Kidney (tissue), 14 donors: ENCODE results near the gene STK26. TPM values are rescaled to one million over a fixed set of nuclear protein-coding genes. Genes with fewer than 3 reads are reported as not detected.

Experiments used
- DNase-seq, 5 donors: peaks; one replicate each; pipeline ENCODE4 v3.0.0-alpha.2; 2013 to 2020
- FAIRE-seq: peaks from 2 replicates; lab custom pipeline; 2012; peaks lifted over from hg19 to GRCh38; lab: Jason Lieb, UNC
- H3K27ac ChIP-seq, 2 donors: one replicate each; pipeline ENCODE4 v1.7.0; 2013; ENCODE audit warnings: low read depth in 2 of 2, low read length in 2 of 2, inconsistent platforms in 1 of 2
- H3K27me3 ChIP-seq: one replicate; pipeline ENCODE4 v1.7.1; 2013; ENCODE audit warnings: low read length, inconsistent platforms; ENCODE audit not compliant: control insufficient read depth, insufficient read depth
- H3K36me3 ChIP-seq, 3 donors: one replicate each; pipeline versions ENCODE4 v1.7.0 to v1.7.1; 2013; ENCODE audit warnings: low read length in 3 of 3, control low read depth in 1 of 3, inconsistent platforms in 1 of 3; ENCODE audit not compliant: insufficient read depth in 3 of 3, control insufficient read depth in 2 of 3
- H3K4me1 ChIP-seq, 3 donors: one replicate each; pipeline versions ENCODE4 v1.7.0 to v1.7.1; 2013; ENCODE audit warnings: low read length in 3 of 3, inconsistent platforms in 1 of 3, low read depth in 1 of 3; ENCODE audit not compliant: control insufficient read depth in 2 of 3, insufficient read depth in 2 of 3
- H3K4me3 ChIP-seq, 3 donors: one replicate each; pipeline versions ENCODE4 v1.7.0 to v1.8.1; 2013; ENCODE audit warnings: low read length in 3 of 3, control low read depth in 1 of 3, inconsistent platforms in 1 of 3
- H3K9ac ChIP-seq, 3 donors: one replicate each; pipeline versions ENCODE4 v1.7.0 to v1.7.1; 2013; ENCODE audit warnings: low read length in 3 of 3, control low read depth in 1 of 3, inconsistent platforms in 1 of 3
- H3K9me3 ChIP-seq, 3 donors: one replicate each; pipeline versions ENCODE4 v1.7.0 to v1.7.1; 2013; ENCODE audit warnings: low read length in 3 of 3, control low read depth in 1 of 3, inconsistent platforms in 1 of 3; ENCODE audit not compliant: control insufficient read depth in 2 of 3, insufficient read depth in 1 of 3
- CTCF ChIP-seq: IDR thresholded peaks from 3 replicates; pipeline ENCODE4 v1.5.1; 2012; ENCODE audit warnings: mild to moderate bottlenecking, moderate library complexity, borderline replicate concordance; ENCODE audit not compliant: insufficient read depth; ENCODE audit errors: extremely low read depth
- intact Hi-C: fragments of 100-400 bp; cut with DNase I; formaldehyde crosslinking; loops from one replicate; pipeline ENCODE4 v1.11.1; 2022
- polyA plus RNA-seq: library from polyadenylated mRNA; stranded (reverse); fragments of 350-450 nt; fragmentation: Illumina TruSeq; extraction: RNeasy Lipid Tissue Mini Kit (QIAGEN cat#74804); gene quantifications from one replicate; pipeline ENCODE4 v1.2.3, GENCODE V29; 2014; ENCODE audit warnings: low read depth, low replicate concordance; ENCODE audit not compliant: insufficient read depth
- total RNA-seq: library from RNA; stranded (reverse); fragmentation: NEBNext Ultra II Directional; extraction: Animal tissue kit (Norgen Biotek cat#: 25700); gene quantifications from one replicate; pipeline ENCODE4 v1.2.1, GENCODE V29; 2021
- donor health status: control.
- donor health status: control.
- donor health status: control.
- donor health status: control.
- donor health status: control.
- donor health status: DM: yes; HTN: yes; CAD: no.
- donor health status: Normal renal cell carcinoma (clear cell type).

The STK26 gene
- total and polyA plus RNA-seq, 2 donors from 2014 or later, result 2.4 to 4.3 TPM

GRCh38 chrX:132015875-132016274 is 7.2 kb upstream of the STK26 start:
- Histone ChIP-seq H3K4me3 (no peak overlapping the region), H3K4me1 (no peaks in the 10 kb centered on the region), H3K27ac (no peak overlapping the region), H3K27me3 (peaks cover 12% of the 10 kb centered on the region), H3K9ac (no peak overlapping the region), H3K36me3 (no peaks in the 10 kb centered on the region), H3K9me3 (no peaks in the 10 kb centered on the region)
- DNase-seq, result no peak
- FAIRE-seq, result no peak
- no peak for TF ChIP-seq CTCF
- intact Hi-C loops, result no loop called here

- Histone ChIP-seq H3K4me1 (no peaks in the 10 kb centered on the region), H3K4me3 (no peak overlapping the region), H3K27me3 (peaks cover 12% of the 10 kb centered on the region), H3K9ac (no peak overlapping the region), H3K9me3 (no peaks in the 10 kb centered on the region), H3K27ac (no peak overlapping the region), H3K36me3 (no peaks in the 10 kb centered on the region)
- DNase-seq (no peak), FAIRE-seq (no peak)
- no peak for TF ChIP-seq CTCF
- intact Hi-C loops, result no loop called here
These were observed 6.3 kb upstream of the STK26 start for GRCh38 chrX:132016628-132017430.

- Histone ChIP-seq H3K27me3 (peaks cover 12% of the 10 kb centered on the region), H3K9ac (no peak overlapping the region), H3K4me3 (no peak overlapping the region), H3K9me3 (no peaks in the 10 kb centered on the region), H3K27ac (no peak overlapping the region), H3K36me3 (no peaks in the 10 kb centered on the region), H3K4me1 (no peaks in the 10 kb centered on the region)
- no peak for DNase-seq
- intact Hi-C loops, result no loop called here
- no peak for FAIRE-seq
- TF ChIP-seq CTCF, result no peak
These were observed 5.5 kb upstream of the STK26 start for GRCh38 chrX:132017431-132018185.
